Trophoblast cell (in vitro differentiated cells and primary cell): Measurements from ENCODE around the gene GALNT13.

Experiments used
- DNase-seq, 2 donors: peaks; one replicate each; pipeline ENCODE4 v3.0.0-alpha.2; 2016
- H2AFZ ChIP-seq: 2 replicates; pipeline ENCODE4 v1.6.1; 2013; ENCODE audit warnings: low read length, moderate library complexity, mild to moderate bottlenecking; ENCODE audit not compliant: insufficient read depth, poor library complexity
- H2AK5ac ChIP-seq: 2 replicates; pipeline ENCODE4 v1.6.1; 2013; ENCODE audit warnings: mild to moderate bottlenecking, low read length
- H2BK120ac ChIP-seq: 2 replicates; pipeline ENCODE4 v1.6.1; 2013; ENCODE audit warnings: low read length, mild to moderate bottlenecking, moderate library complexity; ENCODE audit not compliant: insufficient read depth, poor library complexity
- H2BK12ac ChIP-seq: 2 replicates; pipeline ENCODE4 v1.6.1; 2013; ENCODE audit warnings: mild to moderate bottlenecking, low read length, moderate library complexity
- H2BK5ac ChIP-seq: 2 replicates; pipeline ENCODE4 v1.6.1; 2013; ENCODE audit warnings: low read length, low read depth, moderate library complexity, mild to moderate bottlenecking; ENCODE audit not compliant: poor library complexity
- H3K14ac ChIP-seq: 2 replicates; pipeline ENCODE4 v1.6.1; 2013; ENCODE audit warnings: mild to moderate bottlenecking, low read length
- H3K18ac ChIP-seq: 2 replicates; pipeline ENCODE4 v1.6.1; 2013; ENCODE audit warnings: mild to moderate bottlenecking, low read length
- H3K23ac ChIP-seq: 2 replicates; pipeline ENCODE4 v1.6.1; 2013; ENCODE audit warnings: low read length
- H3K27ac ChIP-seq: 2 replicates; pipeline ENCODE4 v1.5.1; 2013; ENCODE audit warnings: low read depth, mild to moderate bottlenecking, inconsistent platforms, low read length, moderate library complexity
- H3K27me3 ChIP-seq: 2 replicates; pipeline ENCODE4 v1.6.1; 2013; ENCODE audit warnings: inconsistent platforms, mild to moderate bottlenecking, low read length, moderate library complexity; ENCODE audit not compliant: insufficient read depth
- H3K36me3 ChIP-seq, 2 experiments: 1 replicate in 1 of 2; 2 replicates in 1 of 2; pipeline ENCODE4 v1.6.1; 2013; ENCODE audit warnings: low read length in 2 of 2, mild to moderate bottlenecking in 2 of 2, moderate library complexity in 1 of 2; ENCODE audit not compliant: insufficient read depth in 2 of 2, control insufficient read depth in 1 of 2
- H3K4ac ChIP-seq: 2 replicates; pipeline ENCODE4 v1.6.1; 2013; ENCODE audit warnings: low read depth, mild to moderate bottlenecking, low read length, moderate library complexity
- H3K4me1 ChIP-seq, 2 experiments: 1 replicate in 1 of 2; 2 replicates in 1 of 2; pipeline ENCODE4 v1.6.1; 2013; ENCODE audit warnings: low read length in 2 of 2, mild to moderate bottlenecking in 2 of 2, moderate library complexity in 1 of 2; ENCODE audit not compliant: insufficient read depth in 2 of 2, control insufficient read depth in 1 of 2
- H3K4me2 ChIP-seq: 2 replicates; pipeline ENCODE4 v1.6.1; 2013; ENCODE audit warnings: inconsistent platforms, mild to moderate bottlenecking, low read length, moderate library complexity
- H3K4me3 ChIP-seq: 2 replicates; pipeline ENCODE4 v1.5.1; 2013; ENCODE audit warnings: mild to moderate bottlenecking, low read depth, low read length, inconsistent platforms
- H3K79me1 ChIP-seq: one replicate; pipeline ENCODE4 v1.6.1; 2013; ENCODE audit warnings: low read length
- H3K79me2 ChIP-seq: 2 replicates; pipeline ENCODE4 v1.6.1; 2013; ENCODE audit warnings: low read length, mild to moderate bottlenecking; ENCODE audit not compliant: control insufficient read depth, insufficient read depth, poor library complexity
- H3K9ac ChIP-seq: 2 replicates; pipeline ENCODE4 v1.6.1; 2013; ENCODE audit warnings: mild to moderate bottlenecking, low read length
- H3K9me3 ChIP-seq: 2 replicates; pipeline ENCODE4 v1.6.1; 2013; ENCODE audit warnings: low read depth, mild to moderate bottlenecking, control low read depth, inconsistent platforms, low read length; ENCODE audit not compliant: insufficient read depth
- H4K12ac ChIP-seq: 2 replicates; pipeline ENCODE4 v1.6.1; 2013; ENCODE audit warnings: low read depth, mild to moderate bottlenecking, low read length, moderate library complexity
- H4K8ac ChIP-seq: 2 replicates; pipeline ENCODE4 v1.6.1; 2013; ENCODE audit warnings: low read depth, mild to moderate bottlenecking, low read length, moderate library complexity
- H4K91ac ChIP-seq: one replicate; pipeline ENCODE4 v1.6.1; 2013; ENCODE audit warnings: low read depth, mild to moderate bottlenecking, low read length, moderate library complexity
- WGBS: extraction: QIAGEN DNeasy Blood & Tissue Kit; methylation state at CpG from one replicate; pipeline ENCODE4 v1.1.7; 2013; ENCODE audit warnings: missing lambda C conversion rate; ENCODE audit not compliant: insufficient read length, insufficient coverage; ENCODE audit errors: extremely low coverage; 5-methylcytosine and 5-hydroxymethylcytosine counted together

Gene GALNT13

DNA sequence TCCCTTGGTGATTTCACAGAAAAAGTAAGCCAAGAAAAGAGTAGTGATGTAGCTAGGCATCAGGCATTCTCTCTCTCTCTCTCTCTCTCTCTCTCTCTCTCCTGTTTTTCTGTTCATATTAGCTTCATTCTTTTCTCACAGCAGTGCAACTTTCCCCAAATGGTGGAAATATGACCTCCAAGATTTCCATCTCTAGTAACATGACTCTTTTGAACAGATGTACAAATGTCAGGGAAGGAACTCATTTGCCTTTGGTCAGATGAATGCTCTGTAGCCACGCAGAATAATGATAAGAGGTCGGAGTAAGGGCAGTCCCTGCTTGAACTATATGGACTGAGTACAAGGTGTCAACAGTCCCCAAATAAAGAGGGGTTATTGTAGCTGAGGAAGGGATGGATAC lies 316.2 kb downstream of the GALNT13 start:
- no peak overlapping the region for H3K4me3 ChIP-seq
- H3K23ac ChIP-seq: no peak overlapping the region
- DNase-seq: no peak
- H3K18ac ChIP-seq: no peak overlapping the region
- no peak overlapping the region for H3K4me2 ChIP-seq
- H3K79me2 ChIP-seq: no peaks in the 10 kb centered on the region
- H4K12ac ChIP-seq: no peak overlapping the region
- H3K4ac ChIP-seq: no peak overlapping the region
- H3K27me3 ChIP-seq: no peaks in the 10 kb centered on the region
- no peak overlapping the region for H3K14ac ChIP-seq
- no peaks in the 10 kb centered on the region for H3K9me3 ChIP-seq
- no peak overlapping the region for H3K27ac ChIP-seq
- no peak overlapping the region for H2AK5ac ChIP-seq
- H2BK12ac ChIP-seq: no peak overlapping the region
- no peaks in the 10 kb centered on the region for H3K79me1 ChIP-seq
- WGBS: no CpG with 5 or more reads among the region's 2 CpGs
- H2AFZ ChIP-seq: no peak overlapping the region
- H2BK120ac ChIP-seq: no peak overlapping the region
- no peak overlapping the region for H4K91ac ChIP-seq
- H3K4me1 ChIP-seq: no peaks in the 10 kb centered on the region
- H3K36me3 ChIP-seq: no peaks in the 10 kb centered on the region
- no peak overlapping the region for H2BK5ac ChIP-seq
- H3K9ac ChIP-seq: no peak overlapping the region
- no peak overlapping the region for H4K8ac ChIP-seq

DNA sequence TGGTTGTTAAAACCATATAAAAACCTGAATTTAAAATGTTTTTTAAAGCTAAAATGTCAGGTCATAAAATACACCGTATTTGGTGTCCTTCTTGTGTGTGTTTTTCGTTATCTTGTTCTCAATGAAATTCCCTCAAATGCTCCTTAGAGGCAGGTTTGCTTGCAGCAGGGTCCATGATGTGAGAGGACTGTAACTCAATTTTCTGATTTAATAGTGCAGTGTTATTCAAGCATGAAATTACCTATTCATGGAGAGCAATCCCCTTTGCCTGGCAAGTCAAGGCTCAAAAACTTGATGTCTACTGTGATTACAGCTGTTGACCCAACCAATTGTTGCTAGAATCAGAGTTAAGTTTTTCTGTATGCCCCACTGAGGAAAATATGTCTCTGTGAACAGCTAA lies 318.2 kb downstream of the GALNT13 start:
- Histone ChIP-seq H3K14ac (no peak overlapping the region), H2AK5ac (no peak overlapping the region), H3K79me2 (no peaks in the 10 kb centered on the region), H3K4ac (no peak overlapping the region), H2AFZ (no peak overlapping the region), H3K4me1 (no peaks in the 10 kb centered on the region), H2BK120ac (no peak overlapping the region), H2BK5ac (no peak overlapping the region), H3K18ac (no peak overlapping the region), H4K8ac (no peak overlapping the region), H3K4me2 (no peak overlapping the region), H3K9me3 (no peaks in the 10 kb centered on the region), H3K27me3 (no peaks in the 10 kb centered on the region), H3K9ac (no peak overlapping the region), H2BK12ac (no peak overlapping the region), H4K91ac (no peak overlapping the region), H3K79me1 (no peaks in the 10 kb centered on the region), H4K12ac (no peak overlapping the region), H3K27ac (no peak overlapping the region), H3K36me3 (no peaks in the 10 kb centered on the region), H3K23ac (no peak overlapping the region), H3K4me3 (no peak overlapping the region)
- DNase-seq: no peak
- WGBS: no CpG with 5 or more reads among the region's 2 CpGs

GRCh38 chr2:154193246-154193645 lies 321.5 kb downstream of the GALNT13 start:
- no peak for DNase-seq
- H2BK120ac ChIP-seq: no peak overlapping the region
- no peak overlapping the region for H3K14ac ChIP-seq
- H3K18ac ChIP-seq: no peak overlapping the region
- H3K79me2 ChIP-seq: no peaks in the 10 kb centered on the region
- no peak overlapping the region for H3K4ac ChIP-seq
- no peak overlapping the region for H2AFZ ChIP-seq
- no peak overlapping the region for H4K91ac ChIP-seq
- no CpG with 5 or more reads among the region's 2 CpGs for WGBS
- H3K36me3 ChIP-seq: no peaks in the 10 kb centered on the region
- no peaks in the 10 kb centered on the region for H3K4me1 ChIP-seq
- H2BK5ac ChIP-seq: no peak overlapping the region
- H3K27ac ChIP-seq: no peak overlapping the region
- no peaks in the 10 kb centered on the region for H3K27me3 ChIP-seq
- no peak overlapping the region for H4K12ac ChIP-seq
- no peak overlapping the region for H2AK5ac ChIP-seq
- no peaks in the 10 kb centered on the region for H3K79me1 ChIP-seq
- no peak overlapping the region for H2BK12ac ChIP-seq
- no peak overlapping the region for H3K23ac ChIP-seq
- H3K9ac ChIP-seq: no peak overlapping the region
- H4K8ac ChIP-seq: no peak overlapping the region
- H3K4me2 ChIP-seq: no peak overlapping the region
- no peak overlapping the region for H3K4me3 ChIP-seq
- no peaks in the 10 kb centered on the region for H3K9me3 ChIP-seq

DNA sequence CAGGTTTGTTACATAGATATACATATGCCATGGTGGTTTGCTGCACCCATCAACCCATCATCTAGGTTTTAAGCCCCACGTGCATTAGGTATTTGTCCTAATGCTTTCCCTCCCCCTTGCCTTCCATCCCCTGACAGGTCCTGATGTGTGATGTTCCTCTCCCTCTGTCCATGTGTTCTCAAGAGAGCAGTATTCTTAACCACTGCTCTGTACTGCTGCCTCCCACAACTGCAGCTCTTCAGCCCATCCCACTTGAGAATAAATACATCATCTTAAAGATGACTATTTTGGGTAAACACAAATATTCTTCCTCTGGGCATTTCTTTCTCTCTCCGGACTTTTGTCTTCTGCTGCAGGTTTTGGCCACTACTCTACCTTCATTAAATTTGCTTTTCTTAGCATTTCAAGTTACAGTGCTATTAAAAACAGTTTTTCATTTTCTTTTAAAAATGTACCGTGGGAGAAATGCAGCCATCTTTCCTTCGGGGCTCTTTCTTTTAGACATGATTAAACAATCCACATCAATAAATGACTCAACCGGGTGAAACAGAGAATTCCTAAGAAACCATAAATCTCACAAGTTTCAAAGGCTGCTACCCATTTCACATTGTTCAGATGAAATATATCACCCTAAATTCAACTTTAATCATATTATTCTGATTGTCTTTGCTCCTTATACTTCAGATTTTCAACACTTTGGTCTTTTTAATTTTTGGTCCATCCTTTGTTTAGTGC lies 323.4 kb downstream of the GALNT13 start:
- no peaks in the 10 kb centered on the region for H3K9me3 ChIP-seq
- H3K4me2 ChIP-seq: no peak overlapping the region
- H3K79me2 ChIP-seq: no peaks in the 10 kb centered on the region
- no peak overlapping the region for H4K8ac ChIP-seq
- no peaks in the 10 kb centered on the region for H3K79me1 ChIP-seq
- no peaks in the 10 kb centered on the region for H3K36me3 ChIP-seq
- no peaks in the 10 kb centered on the region for H3K4me1 ChIP-seq
- no peak overlapping the region for H2AK5ac ChIP-seq
- H3K14ac ChIP-seq: no peak overlapping the region
- no peak overlapping the region for H2BK5ac ChIP-seq
- no peak overlapping the region for H4K12ac ChIP-seq
- no peak overlapping the region for H3K4ac ChIP-seq
- H3K18ac ChIP-seq: no peak overlapping the region
- no peak for DNase-seq
- no CpG with 5 or more reads among the region's 5 CpGs for WGBS
- no peak overlapping the region for H2BK12ac ChIP-seq
- no peak overlapping the region for H4K91ac ChIP-seq
- H2BK120ac ChIP-seq: no peak overlapping the region
- H3K9ac ChIP-seq: no peak overlapping the region
- H3K4me3 ChIP-seq: no peak overlapping the region
- H3K23ac ChIP-seq: no peak overlapping the region
- H3K27me3 ChIP-seq: no peaks in the 10 kb centered on the region
- H3K27ac ChIP-seq: no peak overlapping the region
- no peak overlapping the region for H2AFZ ChIP-seq
